Fibroblast of pulmonary artery (primary cell): ENCODE results near the gene KAT6B.

Source experiments
- DNase-seq: peaks from one replicate; pipeline ENCODE4 v3.0.0-alpha.2; 2010; ENCODE audit warnings: low read depth
- H3K4me3 ChIP-seq: replicated peaks from 2 replicates; pipeline ENCODE4 v1.5.1; 2011; ENCODE audit warnings: low read depth, mild to moderate bottlenecking, control low read depth, low read length, moderate library complexity
- CTCF ChIP-seq: IDR thresholded peaks from 2 replicates; pipeline ENCODE4 v1.5.1; 2011; ENCODE audit warnings: mild to moderate bottlenecking, control low read depth, low read length, inconsistent platforms; ENCODE audit errors: missing control alignments

KAT6B gene

GRCh38 chr10:74923556-74923955 is 97.2 kb downstream of the KAT6B start:
- H3K4me3 ChIP-seq: no peak overlapping the region
- no peak for TF ChIP-seq CTCF
- DNase-seq: no peak

- no peak overlapping the region for H3K4me3 ChIP-seq
- no peak for TF ChIP-seq CTCF
- DNase-seq: peak; percentile 93
Measured at GRCh38 chr10:74924251-74924963, 98.0 kb downstream of the KAT6B start.

- no peak overlapping the region for H3K4me3 ChIP-seq
- TF ChIP-seq CTCF: no peak
- DNase-seq: no peak
Measured at GRCh38 chr10:74925291-74925690, 98.9 kb downstream of the KAT6B start.

- TF ChIP-seq CTCF: no peak
- no peak for DNase-seq
- no peak overlapping the region for H3K4me3 ChIP-seq
Measured at GRCh38 chr10:74925708-74926107, 99.3 kb downstream of the KAT6B start.

GRCh38 chr10:74926791-74927585 is 100.6 kb downstream of the KAT6B start:
- no peak for TF ChIP-seq CTCF
- no peak for DNase-seq

GRCh38 chr10:74927701-74928100 is 101.3 kb downstream of the KAT6B start:
- TF ChIP-seq CTCF: no peak
- no peak for DNase-seq

More at GRCh38 chr10:74926791-74927585, 100.6 kb downstream of the KAT6B start:
- no peak overlapping the region for H3K4me3 ChIP-seq

GRCh38 chr10:74928742-74929191 is 102.4 kb downstream of the KAT6B start:
- H3K4me3 ChIP-seq: no peak overlapping the region
- peak; percentile 56 for DNase-seq
- no peak for TF ChIP-seq CTCF

More at GRCh38 chr10:74927701-74928100, 101.3 kb downstream of the KAT6B start:
- no peak overlapping the region for H3K4me3 ChIP-seq
